GM18526 (cell line): ENCODE results near the gene E2F6.

Experiments
- POLR2A ChIP-seq: IDR thresholded peaks from 3 replicates; pipeline ENCODE4 v1.6.1; 2011; ENCODE audit not compliant: insufficient read length; ENCODE audit errors: extremely low read depth

The E2F6 gene

GRCh38 chr2:11398750-11399437, 67.1 kb downstream of the E2F6 start:
- TF ChIP-seq POLR2A: no peak

- TF ChIP-seq POLR2A: no peak
These were observed 68.4 kb downstream of the E2F6 start for GRCh38 chr2:11397513-11397912.

- TF ChIP-seq POLR2A: no peak
These were observed 69.2 kb downstream of the E2F6 start for GRCh38 chr2:11396467-11397445.

- TF ChIP-seq POLR2A: no peak
These were observed 69.9 kb downstream of the E2F6 start for GRCh38 chr2:11396021-11396420.

GRCh38 chr2:11395389-11395788, 70.6 kb downstream of the E2F6 start:
- no peak for TF ChIP-seq POLR2A
